Transverse colon (tissue), 4 donors: ENCODE results near the gene TMEM72. TPM values are rescaled to one million over a fixed set of nuclear protein-coding genes. Genes with fewer than 3 reads are reported as not detected.

ENCODE experiments used
- DNase-seq: peaks from one replicate; pipeline ENCODE4 v3.0.0-alpha.2; 2019
- H3K27ac ChIP-seq, 4 donors: fragments of 200-600 bp; sonication (generic); 2 replicates each; pipeline ENCODE4 v1.5.1; 2016 to 2018; ENCODE audit warnings: inconsistent platforms in 4 of 4
- H3K27me3 ChIP-seq: fragments of 200-600 bp; sonication (generic); 2 replicates; pipeline ENCODE4 v1.5.1; 2017; ENCODE audit warnings: inconsistent platforms
- H3K36me3 ChIP-seq, 4 donors: fragments of 200-600 bp; sonication (generic); 2 replicates each; pipeline ENCODE4 v1.5.1; 2017 to 2019; ENCODE audit warnings: inconsistent platforms in 4 of 4
- H3K4me1 ChIP-seq, 4 donors: fragments of 200-600 bp; sonication (generic); 2 replicates each; pipeline ENCODE4 v1.5.1; 2017 to 2020; ENCODE audit warnings: inconsistent platforms in 4 of 4
- H3K4me3 ChIP-seq, 4 donors: fragments of 200-600 bp; sonication (generic); 1 replicate in 1 of 4; 2 replicates in 3 of 4; pipeline versions ENCODE4 v1.5.1 to v1.6.1; 2017 to 2019; ENCODE audit warnings: inconsistent platforms in 4 of 4
- H3K9me3 ChIP-seq, 2 donors: fragments of 200-600 bp; sonication (generic); 2 replicates each; pipeline ENCODE4 v1.5.1; 2017 to 2019; ENCODE audit warnings: inconsistent platforms in 2 of 2
- EP300 ChIP-seq: sonication (generic); formaldehyde crosslinking; IDR thresholded peaks from one replicate; pipeline ENCODE4 v1.6.1; 2017; ENCODE audit warnings: antibody characterized with exemption, low read depth
- POLR2A ChIP-seq: fragments of 450-650 bp; IDR thresholded peaks from one replicate; pipeline ENCODE4 v1.6.1; 2016; ENCODE audit warnings: antibody characterized with exemption, mild to moderate bottlenecking, moderate library complexity
- POLR2AphosphoS5 ChIP-seq, 3 donors: sonication (generic); formaldehyde crosslinking; IDR thresholded peaks; one replicate each; pipeline ENCODE4 v1.6.1; 2016; ENCODE audit warnings: antibody characterized with exemption in 3 of 3
- WGBS, 2 donors: methylation state at CpG; one replicate each; pipeline ENCODE4 v1.1.5; 2018; ENCODE audit warnings: low coverage in 1 of 2; 5-methylcytosine and 5-hydroxymethylcytosine counted together
- in situ Hi-C, 4 donors: fragments of 200-750 bp; cut with MboI; loops; one replicate each; pipeline versions ENCODE4 v1.15.0 to v1.15.1; 2017; ENCODE audit warnings: low sequenced_read_pairs in 3 of 4, low pct_ligation_motif_present in 1 of 4, low pct_unique_long_range_greater_than_20kb in 1 of 4
- intact Hi-C: fragments of 100-400 bp; cut with DNase I; formaldehyde crosslinking; loops from one replicate; pipeline ENCODE4 v1.15.1; 2023; ENCODE audit warnings: low total_unique reads
- total RNA-seq, 4 donors: library from RNA; depleted of rRNA; stranded (reverse); fragments of >200 nt; gene quantifications; one replicate each; pipeline ENCODE4 v1.1.0, GENCODE V29; 2016
- TF ChIP-seq, protein P1 (sequence below), 5 experiments: fragments of 200-600 bp in 3 of 5; fragments of 450-650 bp in 2 of 5; sonication (generic) in 3 of 5; IDR thresholded peaks; 1 replicate in 2 of 5; 2 replicates in 3 of 5; pipeline ENCODE4 v1.5.1; 2016 to 2017; ENCODE audit warnings: antibody characterized with exemption in 5 of 5, inconsistent platforms in 3 of 5, mild to moderate bottlenecking in 2 of 5, moderate library complexity in 1 of 5

The TMEM72 gene
- total RNA-seq, 4 donors from 2014 or later, result 9.5 to 49.4 (median 16.5) TPM

DNA sequence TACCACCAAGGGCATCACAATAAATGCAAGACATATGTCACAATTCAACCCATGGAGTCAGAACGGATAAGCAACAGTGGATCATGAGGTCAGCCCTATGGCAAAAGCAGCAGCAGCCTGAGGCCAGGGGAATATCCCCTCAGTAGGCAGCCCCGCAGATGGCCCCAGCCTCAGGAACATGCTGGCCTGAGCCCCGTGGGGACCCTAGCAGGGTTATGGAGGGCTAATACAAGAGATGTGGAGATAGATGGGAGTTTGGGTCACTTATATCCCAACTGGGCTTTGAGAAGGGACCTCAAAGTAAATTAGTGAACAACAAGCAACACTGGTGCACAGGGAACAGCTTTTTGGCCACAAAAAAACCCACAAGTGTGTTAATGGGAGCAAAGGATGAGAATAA, 9.1 kb downstream of the TMEM72 start:
- H3K9me3 ChIP-seq, result no peaks in the 10 kb centered on the region
- TF ChIP-seq, protein P1, sequence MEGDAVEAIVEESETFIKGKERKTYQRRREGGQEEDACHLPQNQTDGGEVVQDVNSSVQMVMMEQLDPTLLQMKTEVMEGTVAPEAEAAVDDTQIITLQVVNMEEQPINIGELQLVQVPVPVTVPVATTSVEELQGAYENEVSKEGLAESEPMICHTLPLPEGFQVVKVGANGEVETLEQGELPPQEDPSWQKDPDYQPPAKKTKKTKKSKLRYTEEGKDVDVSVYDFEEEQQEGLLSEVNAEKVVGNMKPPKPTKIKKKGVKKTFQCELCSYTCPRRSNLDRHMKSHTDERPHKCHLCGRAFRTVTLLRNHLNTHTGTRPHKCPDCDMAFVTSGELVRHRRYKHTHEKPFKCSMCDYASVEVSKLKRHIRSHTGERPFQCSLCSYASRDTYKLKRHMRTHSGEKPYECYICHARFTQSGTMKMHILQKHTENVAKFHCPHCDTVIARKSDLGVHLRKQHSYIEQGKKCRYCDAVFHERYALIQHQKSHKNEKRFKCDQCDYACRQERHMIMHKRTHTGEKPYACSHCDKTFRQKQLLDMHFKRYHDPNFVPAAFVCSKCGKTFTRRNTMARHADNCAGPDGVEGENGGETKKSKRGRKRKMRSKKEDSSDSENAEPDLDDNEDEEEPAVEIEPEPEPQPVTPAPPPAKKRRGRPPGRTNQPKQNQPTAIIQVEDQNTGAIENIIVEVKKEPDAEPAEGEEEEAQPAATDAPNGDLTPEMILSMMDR (IDR thresholded peaks at IDR 0.05), result no peak
- TF ChIP-seq POLR2A, result no peak
- no peaks in the 10 kb centered on the region for H3K4me1 ChIP-seq
- H3K27me3 ChIP-seq, result no peaks in the 10 kb centered on the region
- H3K4me3 ChIP-seq, result no peak overlapping the region
- H3K27ac ChIP-seq, result no peak overlapping the region
- intact Hi-C loops (no loop called here), in situ Hi-C loops (no loop called here)
- 86% methylated on average over 3 of the region's 3 CpGs; no CpG with 5 or more reads in 1 of the 2 donors for WGBS, 2 donors
- no peak for DNase-seq
- no peaks in the 10 kb centered on the region for H3K36me3 ChIP-seq

DNA sequence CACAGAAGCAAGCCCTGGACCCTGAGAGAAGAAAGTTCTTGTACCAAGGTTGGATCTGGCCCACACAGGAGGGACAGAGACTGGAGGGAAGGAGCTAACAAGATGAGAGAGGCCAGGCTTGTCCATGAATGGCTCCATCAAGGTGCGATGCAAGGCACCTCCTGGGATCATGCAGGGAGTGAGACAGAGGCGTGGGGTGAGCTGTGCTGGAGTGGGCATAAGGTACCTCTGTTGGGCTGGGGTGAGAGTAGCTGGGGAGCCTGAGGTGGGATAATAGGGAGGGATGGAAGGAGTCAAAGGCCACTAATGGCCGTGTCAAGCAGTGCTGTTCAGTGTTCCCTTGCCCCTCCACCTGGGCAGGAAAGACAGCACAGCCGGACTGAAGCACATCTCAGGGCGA, 9.9 kb downstream of the TMEM72 start:
- Histone ChIP-seq H3K27me3 (no peaks in the 10 kb centered on the region), H3K9me3 (no peaks in the 10 kb centered on the region), H3K4me3 (no peak overlapping the region), H3K4me1 (no peaks in the 10 kb centered on the region), H3K36me3 (no peaks in the 10 kb centered on the region), H3K27ac (no peak overlapping the region)
- TF ChIP-seq POLR2AphosphoS5 (IDR thresholded peaks at IDR 0.05) (no peak), POLR2A (no peak), EP300 (no peak)
- TF ChIP-seq, protein P1 (IDR thresholded peaks at IDR 0.05), result no peak
- in situ Hi-C loops, result no loop called here
- 78% methylated on average over 5 of the region's 5 CpGs; no CpG with 5 or more reads in 1 of the 2 donors for WGBS, 2 donors
- intact Hi-C loops, result no loop called here
- no peak for DNase-seq

DNA sequence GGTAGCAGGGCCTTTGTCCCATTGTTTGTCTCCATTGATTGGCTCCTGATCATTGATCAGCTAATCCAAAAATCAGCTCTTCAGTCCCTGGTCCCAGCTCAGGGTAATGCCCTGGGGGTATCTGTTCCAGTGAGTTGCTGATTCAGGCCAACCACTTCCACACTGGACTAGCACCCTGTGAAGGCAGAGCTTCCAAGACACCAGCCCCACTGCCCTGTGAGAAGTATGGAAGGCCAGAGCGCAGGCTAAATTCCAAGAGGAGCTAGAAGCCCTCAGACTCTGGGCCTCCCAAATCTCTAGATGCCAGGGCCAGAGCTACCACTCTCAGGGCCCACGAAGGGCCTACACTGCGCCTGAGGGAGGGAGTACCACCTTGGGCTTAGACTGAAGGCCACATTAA, 10.4 kb downstream of the TMEM72 start:
- no peaks in the 10 kb centered on the region for H3K4me1 ChIP-seq
- intact Hi-C loops, result no loop called here

DNA sequence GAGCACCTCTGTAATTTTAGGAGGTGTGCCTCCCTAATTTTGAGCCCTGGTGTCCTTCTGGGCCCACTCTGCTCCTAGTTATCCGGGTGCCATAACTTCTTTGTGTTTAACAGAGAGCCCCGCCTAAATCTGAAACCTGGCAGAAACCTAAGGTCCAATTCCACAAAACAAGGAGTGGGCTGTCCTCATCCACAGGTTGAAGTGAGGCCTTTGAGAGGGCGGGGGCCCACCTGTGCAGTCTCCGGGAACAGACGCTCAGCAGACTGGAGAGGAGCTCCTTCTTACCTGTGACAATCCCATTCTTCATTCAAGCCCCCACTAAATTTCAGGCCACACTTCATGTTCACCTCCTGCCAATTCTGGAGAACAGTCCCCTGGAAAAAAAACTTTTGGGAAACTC, 10.9 kb downstream of the TMEM72 start:
- Histone ChIP-seq H3K36me3 (no peaks in the 10 kb centered on the region), H3K4me3 (no peak overlapping the region), H3K4me1 (no peaks in the 10 kb centered on the region), H3K27ac (no peak overlapping the region), H3K27me3 (no peaks in the 10 kb centered on the region), H3K9me3 (no peaks in the 10 kb centered on the region)
- intact Hi-C loops, result no loop called here
- no peak for TF ChIP-seq POLR2A
- TF ChIP-seq, protein P1 (IDR thresholded peaks at IDR 0.05), result no peak
- no peak for TF ChIP-seq EP300
- no peak for TF ChIP-seq POLR2AphosphoS5 (IDR thresholded peaks at IDR 0.05)
- WGBS, 2 donors, result 80 to 81% methylated on average over 2 to 5 of the region's 5 CpGs
- DNase-seq, result no peak
- in situ Hi-C loops, result no loop called here

More for the DNA sequence above, 10.4 kb downstream of the TMEM72 start:
- Histone ChIP-seq H3K27ac (no peak overlapping the region), H3K27me3 (no peaks in the 10 kb centered on the region), H3K4me3 (no peak overlapping the region), H3K9me3 (no peaks in the 10 kb centered on the region), H3K36me3 (no peaks in the 10 kb centered on the region)
- in situ Hi-C loops, result no loop called here
- WGBS, 2 donors, result 92% methylated on average over 3 of the region's 3 CpGs; no CpG with 5 or more reads in 1 of the 2 donors
- TF ChIP-seq POLR2A (no peak), POLR2AphosphoS5 (IDR thresholded peaks at IDR 0.05) (no peak), EP300 (no peak)
- TF ChIP-seq, protein P1 (IDR thresholded peaks at IDR 0.05), result no peak
- no peak for DNase-seq
